Vagina (tissue), 2 donors: ENCODE measurements around the gene PTPN3. TPM values are rescaled to one million over a fixed set of nuclear protein-coding genes. Genes with fewer than 3 reads are reported as not detected.

ENCODE experiments used
- DNase-seq, 2 donors: peaks; one replicate each; pipeline ENCODE4 v3.0.0-alpha.2; 2017; ENCODE audit errors: extremely low spot score in 2 of 2
- H3K27ac ChIP-seq: fragments of 200-600 bp; sonication (generic); one replicate; pipeline ENCODE4 v1.5.1; 2019
- H3K27me3 ChIP-seq: fragments of 200-600 bp; sonication (generic); one replicate; pipeline ENCODE4 v1.5.1; 2019
- H3K36me3 ChIP-seq, 2 donors: fragments of 200-600 bp; sonication (generic); one replicate each; pipeline ENCODE4 v1.5.1; 2017 to 2019
- H3K4me1 ChIP-seq: fragments of 200-600 bp; sonication (generic); one replicate; pipeline ENCODE4 v1.5.1; 2019
- H3K4me3 ChIP-seq, 2 donors: fragments of 200-600 bp; sonication (generic); 1 replicate in 1 of 2; 2 replicates in 1 of 2; pipeline ENCODE4 v1.5.1; 2016 to 2019
- H3K9me3 ChIP-seq: fragments of 200-600 bp; sonication (generic); one replicate; pipeline ENCODE4 v1.5.1; 2019
- POLR2A ChIP-seq, 2 donors: fragments of 450-650 bp; IDR thresholded peaks; one replicate each; pipeline ENCODE4 v1.6.1; 2017; ENCODE audit warnings: antibody characterized with exemption in 2 of 2, mild to moderate bottlenecking in 2 of 2, moderate library complexity in 2 of 2
- POLR2AphosphoS5 ChIP-seq, 2 donors: sonication (generic); formaldehyde crosslinking; IDR thresholded peaks; one replicate each; pipeline ENCODE4 v1.9.0; 2017; ENCODE audit warnings: antibody characterized with exemption in 2 of 2, mild to moderate bottlenecking in 2 of 2, low read depth in 1 of 2; ENCODE audit not compliant: insufficient read depth in 1 of 2
- intact Hi-C: fragments of 100-400 bp; cut with DNase I; formaldehyde crosslinking; loops from one replicate; pipeline ENCODE4 v1.15.1; 2023
- total RNA-seq: library from RNA; depleted of rRNA; stranded (reverse); fragments of >200 nt; gene quantifications from one replicate; pipeline ENCODE4 v1.2.3, GENCODE V29; 2016
- TF ChIP-seq, protein P1 (sequence below), 3 experiments: fragments of 450-650 bp in 2 of 3; fragments of 200-600 bp in 1 of 3; sonication (generic) in 1 of 3; IDR thresholded peaks; one replicate each; pipeline ENCODE4 v1.5.1; 2017 to 2019; ENCODE audit warnings: antibody characterized with exemption in 3 of 3, mild to moderate bottlenecking in 2 of 3, moderate library complexity in 2 of 3

PTPN3 gene
- total RNA-seq, 1 donor from 2014 or later: 15.5 TPM

DNA sequence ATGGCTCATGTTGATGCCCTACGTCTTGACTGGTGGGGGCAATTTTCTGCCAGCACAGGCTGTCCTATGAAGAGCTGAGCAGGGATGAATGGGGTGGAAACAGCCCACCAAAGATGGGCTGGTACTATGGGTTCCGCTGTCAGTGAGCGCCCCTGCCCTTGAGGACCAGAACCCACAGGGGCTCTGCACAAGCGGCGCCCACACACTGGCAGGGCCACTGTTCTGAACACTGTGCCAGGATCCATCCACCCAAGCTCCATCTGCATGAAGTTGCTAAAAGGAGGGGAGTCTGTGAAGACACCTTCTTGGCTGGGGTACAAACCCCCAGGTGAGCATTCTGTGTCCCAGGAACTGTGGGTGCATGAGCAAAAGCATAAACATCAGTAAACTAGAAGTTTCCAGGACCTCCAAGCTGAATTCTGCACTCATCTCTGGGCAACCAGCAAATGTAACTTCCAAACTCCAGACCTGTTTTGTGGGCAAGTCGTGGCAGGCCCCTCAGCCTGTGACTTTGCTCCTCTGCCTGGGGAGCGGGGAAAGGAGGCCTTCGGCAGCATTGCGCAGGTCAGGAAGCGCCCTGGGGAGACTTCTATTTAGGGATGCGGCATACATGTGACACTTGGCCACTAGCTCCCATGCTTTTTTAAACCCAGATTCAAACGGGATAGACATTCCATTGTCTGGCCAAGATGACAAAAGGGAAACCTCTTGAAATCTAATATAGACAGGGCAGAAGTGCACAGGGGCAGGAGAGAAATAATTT lies 48.9 kb downstream of the PTPN3 start:
- TF ChIP-seq POLR2AphosphoS5 (IDR thresholded peaks at IDR 0.05; ENCODE audit: insufficient read depth in 1 of 2, low read depth in 1 of 2) (peak in 1 of 2 donors; percentile 62), POLR2A (IDR thresholded peaks at IDR 0.05) (no peak)
- TF ChIP-seq, protein P1, sequence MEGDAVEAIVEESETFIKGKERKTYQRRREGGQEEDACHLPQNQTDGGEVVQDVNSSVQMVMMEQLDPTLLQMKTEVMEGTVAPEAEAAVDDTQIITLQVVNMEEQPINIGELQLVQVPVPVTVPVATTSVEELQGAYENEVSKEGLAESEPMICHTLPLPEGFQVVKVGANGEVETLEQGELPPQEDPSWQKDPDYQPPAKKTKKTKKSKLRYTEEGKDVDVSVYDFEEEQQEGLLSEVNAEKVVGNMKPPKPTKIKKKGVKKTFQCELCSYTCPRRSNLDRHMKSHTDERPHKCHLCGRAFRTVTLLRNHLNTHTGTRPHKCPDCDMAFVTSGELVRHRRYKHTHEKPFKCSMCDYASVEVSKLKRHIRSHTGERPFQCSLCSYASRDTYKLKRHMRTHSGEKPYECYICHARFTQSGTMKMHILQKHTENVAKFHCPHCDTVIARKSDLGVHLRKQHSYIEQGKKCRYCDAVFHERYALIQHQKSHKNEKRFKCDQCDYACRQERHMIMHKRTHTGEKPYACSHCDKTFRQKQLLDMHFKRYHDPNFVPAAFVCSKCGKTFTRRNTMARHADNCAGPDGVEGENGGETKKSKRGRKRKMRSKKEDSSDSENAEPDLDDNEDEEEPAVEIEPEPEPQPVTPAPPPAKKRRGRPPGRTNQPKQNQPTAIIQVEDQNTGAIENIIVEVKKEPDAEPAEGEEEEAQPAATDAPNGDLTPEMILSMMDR (IDR thresholded peaks at IDR 0.05): no peak
- no peaks in the 10 kb centered on the region for H3K36me3 ChIP-seq
- intact Hi-C loops: no loop called here
- H3K27ac ChIP-seq: no peak overlapping the region
- DNase-seq: no peak
- no peaks in the 10 kb centered on the region for H3K4me1 ChIP-seq
- no peak overlapping the region for H3K4me3 ChIP-seq
- H3K9me3 ChIP-seq: no peaks in the 10 kb centered on the region
- no peaks in the 10 kb centered on the region for H3K27me3 ChIP-seq

DNA sequence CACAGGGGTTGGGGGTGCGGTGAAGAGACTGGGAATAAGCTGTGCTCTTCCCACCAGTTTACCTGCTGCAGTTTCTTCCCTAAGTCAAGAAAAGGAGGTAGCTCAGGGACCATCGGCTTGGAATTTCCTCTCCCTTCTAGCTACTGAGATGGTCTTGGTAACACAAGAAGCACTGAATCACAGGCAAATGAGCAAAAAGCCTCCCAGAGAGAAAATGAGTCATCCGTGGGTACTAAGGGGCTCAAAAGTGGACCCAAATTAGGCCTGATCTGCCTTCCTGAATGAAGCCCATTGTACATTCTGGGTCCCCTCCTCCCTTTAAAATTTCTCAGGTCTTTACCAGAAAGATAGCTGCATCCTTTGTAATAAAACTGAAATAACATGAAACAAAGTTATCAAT lies 49.9 kb downstream of the PTPN3 start:
- intact Hi-C loops: no loop called here
- H3K27me3 ChIP-seq: no peaks in the 10 kb centered on the region
- H3K4me3 ChIP-seq: no peak overlapping the region
- no peaks in the 10 kb centered on the region for H3K4me1 ChIP-seq
- H3K27ac ChIP-seq: no peak overlapping the region
- no peaks in the 10 kb centered on the region for H3K9me3 ChIP-seq
- no peak for DNase-seq
- H3K36me3 ChIP-seq: no peaks in the 10 kb centered on the region
- TF ChIP-seq, protein P1 (IDR thresholded peaks at IDR 0.05): no peak
- TF ChIP-seq POLR2A (IDR thresholded peaks at IDR 0.05) (no peak), POLR2AphosphoS5 (IDR thresholded peaks at IDR 0.05; ENCODE audit: insufficient read depth in 1 of 2, low read depth in 1 of 2) (no peak)

DNA sequence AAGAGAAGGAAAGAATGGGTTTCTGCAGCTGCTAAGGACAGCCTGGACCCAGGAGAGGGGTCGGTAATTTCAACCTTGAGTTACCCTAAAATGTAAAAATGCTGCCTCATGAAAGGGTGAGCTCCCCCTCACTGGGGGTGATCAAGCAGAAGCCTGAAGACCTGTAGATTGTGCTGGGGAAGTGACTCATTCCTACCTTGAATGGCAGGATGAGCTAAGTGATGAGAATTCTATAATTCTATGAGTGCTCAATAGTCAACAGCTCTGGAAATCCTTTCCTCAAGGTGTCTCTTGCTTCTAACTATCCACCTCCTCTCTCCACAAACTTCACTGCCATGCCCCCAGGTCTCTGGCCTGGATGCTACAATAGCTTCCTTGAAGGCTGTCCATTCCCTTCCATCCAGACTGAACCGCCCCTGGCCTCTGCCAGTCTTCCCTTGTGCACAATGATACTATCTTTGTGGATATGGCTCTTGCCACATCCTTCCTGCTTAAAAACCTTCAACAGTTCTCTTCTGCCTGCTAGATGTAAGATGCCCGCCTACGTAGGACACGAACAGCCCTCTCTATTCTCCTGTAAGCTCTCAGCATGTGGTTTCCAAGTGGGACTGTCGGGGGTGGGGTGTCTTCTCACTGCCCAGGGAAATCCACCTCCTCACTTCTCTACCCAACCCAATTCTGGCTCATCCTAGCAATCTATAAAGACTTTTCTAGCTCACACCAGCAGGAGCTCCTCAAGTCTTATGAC lies 50.6 kb downstream of the PTPN3 start:
- Histone ChIP-seq H3K36me3 (no peaks in the 10 kb centered on the region), H3K4me3 (no peak overlapping the region), H3K27ac (no peak overlapping the region), H3K4me1 (no peaks in the 10 kb centered on the region), H3K9me3 (no peaks in the 10 kb centered on the region), H3K27me3 (no peaks in the 10 kb centered on the region)
- intact Hi-C loops: no loop called here
- no peak for TF ChIP-seq POLR2AphosphoS5 (IDR thresholded peaks at IDR 0.05; ENCODE audit: insufficient read depth in 1 of 2, low read depth in 1 of 2)
- TF ChIP-seq, protein P1 (IDR thresholded peaks at IDR 0.05): no peak
- TF ChIP-seq POLR2A (IDR thresholded peaks at IDR 0.05): no peak
- DNase-seq: no peak

DNA sequence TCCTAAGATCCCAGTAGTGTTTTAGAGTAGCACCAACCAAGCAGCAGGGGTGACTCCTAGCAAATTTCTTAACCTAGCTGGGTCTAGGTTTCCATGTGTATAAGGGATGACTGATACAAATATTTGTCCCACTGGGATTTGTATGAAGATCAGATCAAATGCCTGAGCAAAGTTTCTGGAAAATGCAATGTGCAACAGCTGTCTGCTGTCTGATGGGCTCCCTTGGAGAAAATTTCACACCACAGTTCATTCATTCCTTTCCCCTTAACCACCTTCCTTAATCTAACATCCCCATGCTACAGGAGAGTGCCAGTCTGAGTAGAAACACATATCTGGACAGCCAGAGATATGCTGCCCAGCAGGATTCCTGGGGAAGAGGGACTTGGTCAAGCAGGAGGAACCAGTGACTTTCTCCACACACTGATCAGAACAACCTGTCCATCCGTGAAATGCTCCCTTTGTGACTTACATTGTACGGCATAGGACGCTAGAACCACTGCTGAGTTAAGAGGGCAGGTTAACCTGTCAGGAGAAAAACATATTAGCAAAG lies 53.3 kb downstream of the PTPN3 start:
- Histone ChIP-seq H3K4me3 (no peak overlapping the region), H3K4me1 (peaks cover 7% of the 10 kb centered on the region), H3K27me3 (no peaks in the 10 kb centered on the region), H3K27ac (no peak overlapping the region), H3K9me3 (no peaks in the 10 kb centered on the region), H3K36me3 (no peaks in the 10 kb centered on the region)
- DNase-seq: no peak
- TF ChIP-seq POLR2AphosphoS5 (IDR thresholded peaks at IDR 0.05; ENCODE audit: insufficient read depth in 1 of 2, low read depth in 1 of 2) (no peak), POLR2A (IDR thresholded peaks at IDR 0.05) (no peak)
- TF ChIP-seq, protein P1 (IDR thresholded peaks at IDR 0.05): no peak
- intact Hi-C loops: no loop called here
